Glomerular endothelial cell (primary cell): ENCODE data around the gene CROCC. TPM values are rescaled to one million over a fixed set of nuclear protein-coding genes. Genes with fewer than 3 reads are reported as not detected.
A peak's percentile ranks its signal among the peaks of the same experiment; 100 is the strongest.

Experiments
- DNase-seq: peaks from one replicate; pipeline ENCODE4 v3.0.0-alpha.2; 2011; ENCODE audit warnings: low read depth, low spot score; ENCODE audit errors: extremely low read depth
- total RNA-seq: library from RNA; depleted of rRNA; stranded (reverse); fragments of >200 nt; gene quantifications from 2 replicates; pipeline ENCODE4 v1.2.3, GENCODE V29; 2015

CROCC gene
- total RNA-seq, 1 donor from 2014 or later, result 22.9 TPM

GRCh38 chr1:16980473-16981268 lies 58.9 kb downstream of the CROCC start, which contains the start of gene MFAP2:
TSS of gene MFAP2 (minus strand) at chr1:16980620. CDS start at chr1:16978273, 2,347 bp downstream.
- DNase-seq, result no peak

- DNase-seq, result no peak
These were observed 59.6 kb downstream of the CROCC start for GRCh38 chr1:16981269-16981849.

- DNase-seq, result no peak
These were observed 61.2 kb downstream of the CROCC start for GRCh38 chr1:16982902-16983301.

GRCh38 chr1:16983649-16984048 lies 61.9 kb downstream of the CROCC start:
- DNase-seq, result no peak

- peak; percentile 68 for DNase-seq
These were observed 63.0 kb downstream of the CROCC start for GRCh38 chr1:16984717-16985116.

GRCh38 chr1:16986113-16986512 lies 64.4 kb downstream of the CROCC start:
- DNase-seq, result no peak

- no peak for DNase-seq
These were observed 64.8 kb downstream of the CROCC start for GRCh38 chr1:16986560-16986959.

GRCh38 chr1:16986962-16987361 lies 65.2 kb downstream of the CROCC start:
- DNase-seq, result no peak

- DNase-seq, result no peak
These were observed 66.5 kb downstream of the CROCC start for GRCh38 chr1:16988210-16988609.

GRCh38 chr1:16989676-16990391 lies 68.1 kb downstream of the CROCC start:
- no peak for DNase-seq

GRCh38 chr1:16991571-16991970 lies 69.8 kb downstream of the CROCC start:
- DNase-seq, result no peak

- no peak for DNase-seq
These were observed 70.4 kb downstream of the CROCC start for GRCh38 chr1:16992102-16992501.

GRCh38 chr1:16992675-16993074 lies 70.9 kb downstream of the CROCC start:
- no peak for DNase-seq

- DNase-seq, result no peak
These were observed 71.8 kb downstream of the CROCC start for GRCh38 chr1:16993521-16994038.

- no peak for DNase-seq
These were observed 75.1 kb downstream of the CROCC start for GRCh38 chr1:16996845-16997244.

GRCh38 chr1:16998589-16998988 lies 76.9 kb downstream of the CROCC start:
- no peak for DNase-seq

GRCh38 chr1:16999863-17000262 lies 78.1 kb downstream of the CROCC start:
- no peak for DNase-seq

- no peak for DNase-seq
These were observed 80.2 kb downstream of the CROCC start for GRCh38 chr1:17001760-17002523.

- DNase-seq, result no peak
These were observed 80.8 kb downstream of the CROCC start for GRCh38 chr1:17002524-17002902.

GRCh38 chr1:17004466-17005364 lies 83.0 kb downstream of the CROCC start:
- DNase-seq, result no peak
